Measurements from ENCODE around the gene CERS6.

The CERS6 gene

DNA sequence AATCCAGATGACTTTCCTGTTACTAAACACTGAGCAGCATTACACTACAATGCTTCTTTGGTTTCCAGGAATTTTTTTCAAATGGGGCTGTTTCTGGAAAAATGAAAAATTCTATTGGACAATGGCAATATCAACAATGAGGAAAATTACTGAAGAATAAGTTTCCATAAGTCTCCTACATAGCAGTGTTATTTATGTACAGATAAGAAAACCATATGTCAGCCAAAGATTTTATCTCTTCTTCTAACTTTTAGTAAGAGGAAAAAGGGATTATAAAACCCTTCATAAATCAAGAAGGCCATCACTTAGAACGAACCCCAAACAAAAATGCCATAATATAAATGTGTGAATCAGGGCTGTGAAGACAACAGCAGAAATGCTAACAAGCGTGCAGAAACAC, 314.7 kb downstream of the CERS6 start:
- Histone ChIP-seq H3K4me1 (ENCODE audit: control extremely low read depth in 1 of 4, control insufficient read depth in 4 of 4, insufficient read depth in 4 of 4, low read length in 3 of 4) (peaks cover 0 to 12% (median 2%) of the 10 kb centered on the region in 4 experiments), H3K4me3 (ENCODE audit: control insufficient read depth in 1 of 7, extremely low read depth in 1 of 7, insufficient read depth in 4 of 7, low read depth in 2 of 7, low read length in 6 of 7) (no peak overlapping the region), H3K27ac (ENCODE audit: insufficient read depth in 1 of 2, low read depth in 1 of 2, low read length in 2 of 2, poor library complexity in 1 of 2, severe bottlenecking in 2 of 2) (no peak overlapping the region), H3K9me3 (ENCODE audit: control extremely low read depth in 1 of 5, control insufficient read depth in 4 of 5, insufficient read depth in 2 of 5, low read depth in 1 of 5, low read length in 4 of 5) (peaks cover 0 to under 1% (median 0%) of the 10 kb centered on the region in 5 experiments), H3K36me3 (ENCODE audit: control insufficient read depth in 4 of 4, insufficient read depth in 4 of 4, low read length in 3 of 4) (peaks cover 12 to 41% (median 21%) of the 10 kb centered on the region in 4 experiments), H3K27me3 (replicated peaks in 2 of 5; ENCODE audit: control insufficient read depth in 4 of 5, insufficient read depth in 5 of 5, low read length in 4 of 5) (no peaks in the 10 kb centered on the region)
- CTCF ChIA-PET: interaction anchor here (0.9 to 5.0 kb wide), 2 partner anchors 11 to 150 kb away, joined by 4 to 39 read pairs; no protein-coding TSS in a partner anchor
- peak in 1 of 3 donors; percentile 16 for DNase-seq
- POLR2A ChIA-PET: no interaction called here
- WGBS (ENCODE audit: insufficient coverage): no CpG with 5 or more reads among the region's 2 CpGs

DNA sequence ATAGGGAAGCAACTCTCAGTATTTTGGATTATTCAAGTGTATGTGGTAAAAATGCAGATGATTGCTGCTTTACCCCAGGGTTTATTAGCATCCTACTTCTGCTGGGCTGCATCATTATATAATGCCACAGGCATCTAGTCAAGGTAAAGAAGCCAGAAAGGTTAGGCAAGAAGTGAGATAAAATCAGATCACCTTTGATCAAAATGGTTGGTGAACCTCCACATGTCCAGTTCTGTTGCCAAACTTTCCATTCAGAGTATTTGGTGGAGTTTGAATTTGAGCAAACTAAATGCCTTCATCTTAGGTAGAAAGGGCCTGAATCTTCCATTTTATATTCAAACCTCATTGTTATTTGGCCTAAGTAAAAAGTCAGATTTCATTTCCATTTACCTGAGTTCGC, 316.6 kb downstream of the CERS6 start:
- CTCF ChIA-PET: interaction anchor here (0.6 to 5.0 kb wide), 4 partner anchors 9 to 164 kb away, joined by 3 to 39 read pairs (median 4); no protein-coding TSS in a partner anchor
- no peak overlapping the region for H3K4me3 ChIP-seq (ENCODE audit: control insufficient read depth in 1 of 7, extremely low read depth in 1 of 7, insufficient read depth in 4 of 7, low read depth in 2 of 7, low read length in 6 of 7)
- no CpG with 5 or more reads among the region's 1 CpG for WGBS (ENCODE audit: insufficient coverage)
- POLR2A ChIA-PET: no interaction called here
- H3K27me3 ChIP-seq (replicated peaks in 2 of 5; ENCODE audit: control insufficient read depth in 4 of 5, insufficient read depth in 5 of 5, low read length in 4 of 5): no peaks in the 10 kb centered on the region
- peaks cover 0 to 8% (median 4%) of the 10 kb centered on the region in 5 experiments for H3K9me3 ChIP-seq (ENCODE audit: control extremely low read depth in 1 of 5, control insufficient read depth in 4 of 5, insufficient read depth in 2 of 5, low read depth in 1 of 5, low read length in 4 of 5)
- no peak for DNase-seq
- peaks cover 0 to 12% (median 2%) of the 10 kb centered on the region in 4 experiments for H3K4me1 ChIP-seq (ENCODE audit: control extremely low read depth in 1 of 4, control insufficient read depth in 4 of 4, insufficient read depth in 4 of 4, low read length in 3 of 4)
- no peak overlapping the region for H3K27ac ChIP-seq (ENCODE audit: insufficient read depth in 1 of 2, low read depth in 1 of 2, low read length in 2 of 2, poor library complexity in 1 of 2, severe bottlenecking in 2 of 2)
- peaks cover 8 to 29% (median 10%) of the 10 kb centered on the region in 4 experiments for H3K36me3 ChIP-seq (ENCODE audit: control insufficient read depth in 4 of 4, insufficient read depth in 4 of 4, low read length in 3 of 4)

DNA sequence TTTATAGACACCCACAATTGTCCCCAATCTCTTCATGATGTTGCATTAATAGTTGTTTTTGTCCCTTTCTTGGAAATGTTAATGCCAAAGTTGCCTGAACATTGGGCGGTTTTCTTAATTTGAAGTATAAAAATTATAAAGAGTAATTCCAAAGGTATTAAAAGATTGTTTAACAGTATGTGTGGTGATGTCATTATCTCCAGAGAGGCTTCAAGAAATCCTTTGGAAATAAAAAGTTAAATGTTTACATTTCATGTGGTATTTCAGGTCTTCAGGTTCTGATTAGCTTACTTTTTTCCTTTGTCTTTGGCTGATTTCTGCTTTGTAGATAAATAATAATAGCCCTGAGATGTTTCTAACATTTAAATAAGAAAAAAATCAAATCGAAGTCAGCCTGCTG, 317.1 kb downstream of the CERS6 start:
- 100% methylated on average over 1 of the region's 2 CpGs for WGBS (ENCODE audit: insufficient coverage)
- H3K9me3 ChIP-seq (ENCODE audit: control extremely low read depth in 1 of 5, control insufficient read depth in 4 of 5, insufficient read depth in 2 of 5, low read depth in 1 of 5, low read length in 4 of 5): peaks cover 0 to 8% (median 4%) of the 10 kb centered on the region in 5 experiments
- peaks cover 0 to 12% (median 2%) of the 10 kb centered on the region in 4 experiments for H3K4me1 ChIP-seq (ENCODE audit: control extremely low read depth in 1 of 4, control insufficient read depth in 4 of 4, insufficient read depth in 4 of 4, low read length in 3 of 4)
- ChIA-PET POLR2A (no interaction called here), CTCF (interaction anchor here (0.6 to 5.0 kb wide), 3 partner anchors 10 to 148 kb away, joined by 3 to 39 read pairs (median 4); no protein-coding TSS in a partner anchor)
- H3K4me3 ChIP-seq (ENCODE audit: control insufficient read depth in 1 of 7, extremely low read depth in 1 of 7, insufficient read depth in 4 of 7, low read depth in 2 of 7, low read length in 6 of 7): no peak overlapping the region
- no peaks in the 10 kb centered on the region for H3K27me3 ChIP-seq (replicated peaks in 2 of 5; ENCODE audit: control insufficient read depth in 4 of 5, insufficient read depth in 5 of 5, low read length in 4 of 5)
- no peak overlapping the region for H3K27ac ChIP-seq (ENCODE audit: insufficient read depth in 1 of 2, low read depth in 1 of 2, low read length in 2 of 2, poor library complexity in 1 of 2, severe bottlenecking in 2 of 2)
- no peak for DNase-seq
- peaks cover 8 to 25% (median 10%) of the 10 kb centered on the region in 4 experiments for H3K36me3 ChIP-seq (ENCODE audit: control insufficient read depth in 4 of 4, insufficient read depth in 4 of 4, low read length in 3 of 4)

DNA sequence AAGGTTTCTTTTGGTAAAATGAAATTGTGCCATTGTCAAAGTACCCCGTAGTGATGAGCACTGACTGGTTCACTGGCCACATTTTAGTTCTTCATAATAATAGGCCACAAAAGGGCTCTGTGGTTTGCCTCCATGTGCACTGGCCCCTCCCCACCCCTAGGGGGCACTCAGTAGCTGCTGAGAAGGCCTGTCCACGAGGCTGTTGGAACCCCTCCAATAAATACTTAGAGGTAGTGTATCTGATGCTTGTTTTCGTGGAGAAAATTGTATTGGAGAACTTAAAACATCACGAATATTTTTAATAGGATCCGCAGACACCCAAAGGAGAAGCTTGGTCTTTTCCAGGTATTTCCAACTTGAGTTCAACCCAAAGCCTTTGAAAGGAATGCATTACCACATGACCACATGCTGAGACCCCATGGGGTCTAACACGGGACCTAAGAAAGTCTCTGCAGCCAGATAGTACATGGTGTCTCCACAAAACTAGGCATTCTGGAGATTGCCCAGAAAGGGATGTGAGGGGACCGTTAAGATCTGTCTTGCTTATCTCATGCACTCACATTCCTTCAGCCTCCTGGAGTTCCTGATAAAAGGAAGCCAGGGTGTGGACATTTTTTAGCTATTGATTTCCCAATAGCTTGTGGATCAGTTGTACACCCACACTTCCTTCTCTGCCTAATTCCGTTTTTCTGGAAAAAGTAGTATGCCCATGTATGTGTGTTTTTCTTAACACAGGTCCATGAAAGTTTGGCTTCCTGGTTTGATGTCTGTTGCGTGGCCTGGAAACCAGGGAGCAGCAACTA, 317.8 kb downstream of the CERS6 start:
- Histone ChIP-seq H3K4me3 (ENCODE audit: control insufficient read depth in 1 of 7, extremely low read depth in 1 of 7, insufficient read depth in 4 of 7, low read depth in 2 of 7, low read length in 6 of 7) (no peak overlapping the region), H3K27me3 (replicated peaks in 2 of 5; ENCODE audit: control insufficient read depth in 4 of 5, insufficient read depth in 5 of 5, low read length in 4 of 5) (no peaks in the 10 kb centered on the region), H3K9me3 (ENCODE audit: control extremely low read depth in 1 of 5, control insufficient read depth in 4 of 5, insufficient read depth in 2 of 5, low read depth in 1 of 5, low read length in 4 of 5) (peaks cover 0 to 8% (median 4%) of the 10 kb centered on the region in 5 experiments), H3K27ac (ENCODE audit: insufficient read depth in 1 of 2, low read depth in 1 of 2, low read length in 2 of 2, poor library complexity in 1 of 2, severe bottlenecking in 2 of 2) (peak overlapping the region in 1 of 2 experiments; percentile 25), H3K4me1 (ENCODE audit: control extremely low read depth in 1 of 4, control insufficient read depth in 4 of 4, insufficient read depth in 4 of 4, low read length in 3 of 4) (peaks cover 0 to 12% (median 2%) of the 10 kb centered on the region in 4 experiments), H3K36me3 (ENCODE audit: control insufficient read depth in 4 of 4, insufficient read depth in 4 of 4, low read length in 3 of 4) (peaks cover 6 to 25% (median 10%) of the 10 kb centered on the region in 4 experiments)
- peak; percentile 66 to 84 (median 83) for DNase-seq
- WGBS (ENCODE audit: insufficient coverage): 45% methylated on average over 5 of the region's 9 CpGs
- POLR2A ChIA-PET: no interaction called here
- CTCF ChIA-PET: interaction anchor here (0.6 to 5.0 kb wide), 5 partner anchors 10 to 147 kb away, joined by 3 to 39 read pairs (median 4); no protein-coding TSS in a partner anchor

DNA sequence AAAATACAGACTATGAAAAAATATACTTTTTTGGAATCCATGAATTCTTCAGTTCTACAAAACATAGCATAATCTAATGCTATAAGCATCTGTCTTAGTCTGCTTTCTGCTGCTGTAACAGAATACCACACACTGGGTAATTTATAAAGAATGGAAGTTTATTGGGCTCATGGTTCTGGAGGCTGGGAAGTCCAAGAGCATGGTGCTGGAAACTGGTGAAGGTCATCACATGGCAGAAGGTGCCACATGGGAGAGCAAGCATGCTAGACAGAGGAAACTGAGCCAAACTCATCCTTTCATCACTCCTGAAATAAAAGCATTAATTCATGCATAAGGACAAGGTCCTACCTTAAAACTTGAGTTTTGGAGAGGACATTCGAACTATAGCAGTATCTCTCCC, 319.8 kb downstream of the CERS6 start:
- WGBS (ENCODE audit: insufficient coverage): 70% methylated on average over 1 of the region's 1 CpG

DNA sequence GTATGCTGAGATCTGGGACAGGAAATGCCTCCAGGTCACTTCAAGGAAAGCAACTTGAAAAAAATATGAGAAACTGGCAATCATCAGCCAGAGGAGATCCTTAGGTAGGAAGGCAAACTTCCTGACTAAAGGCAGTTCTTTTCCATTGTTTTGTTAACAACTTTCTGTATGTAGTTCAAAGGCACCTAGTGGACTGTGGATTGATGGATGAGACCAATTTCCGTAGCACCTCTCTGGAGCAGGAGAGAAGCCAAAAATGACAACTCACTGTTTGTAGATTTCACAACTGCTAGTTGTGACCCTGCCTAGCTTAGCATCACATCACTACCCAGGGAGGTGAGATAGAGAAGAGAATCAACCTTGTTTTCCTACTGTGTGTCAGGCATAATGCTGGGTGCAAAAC, 324.6 kb downstream of the CERS6 start:
- Histone ChIP-seq H3K36me3 (ENCODE audit: control insufficient read depth in 4 of 4, insufficient read depth in 4 of 4, low read length in 3 of 4) (no peaks in the 10 kb centered on the region), H3K27ac (ENCODE audit: insufficient read depth in 1 of 2, low read depth in 1 of 2, low read length in 2 of 2, poor library complexity in 1 of 2, severe bottlenecking in 2 of 2) (no peak overlapping the region), H3K4me3 (ENCODE audit: control insufficient read depth in 1 of 7, extremely low read depth in 1 of 7, insufficient read depth in 4 of 7, low read depth in 2 of 7, low read length in 6 of 7) (no peak overlapping the region)

More for the DNA sequence above, 319.8 kb downstream of the CERS6 start:
- H3K36me3 ChIP-seq (ENCODE audit: control insufficient read depth in 4 of 4, insufficient read depth in 4 of 4, low read length in 3 of 4): peaks cover 0 to 8% (median 2%) of the 10 kb centered on the region in 4 experiments
- no peaks in the 10 kb centered on the region for H3K27me3 ChIP-seq (replicated peaks in 2 of 5; ENCODE audit: control insufficient read depth in 4 of 5, insufficient read depth in 5 of 5, low read length in 4 of 5)
- CTCF ChIA-PET: no interaction called here
- peaks cover 0 to 5% (median 0%) of the 10 kb centered on the region in 4 experiments for H3K4me1 ChIP-seq (ENCODE audit: control extremely low read depth in 1 of 4, control insufficient read depth in 4 of 4, insufficient read depth in 4 of 4, low read length in 3 of 4)
- no peak for DNase-seq
- no peak overlapping the region for H3K4me3 ChIP-seq (ENCODE audit: control insufficient read depth in 1 of 7, extremely low read depth in 1 of 7, insufficient read depth in 4 of 7, low read depth in 2 of 7, low read length in 6 of 7)
- peaks cover 0 to 8% (median 4%) of the 10 kb centered on the region in 5 experiments for H3K9me3 ChIP-seq (ENCODE audit: control extremely low read depth in 1 of 5, control insufficient read depth in 4 of 5, insufficient read depth in 2 of 5, low read depth in 1 of 5, low read length in 4 of 5)
- POLR2A ChIA-PET: no interaction called here
- H3K27ac ChIP-seq (ENCODE audit: insufficient read depth in 1 of 2, low read depth in 1 of 2, low read length in 2 of 2, poor library complexity in 1 of 2, severe bottlenecking in 2 of 2): no peak overlapping the region

More for the DNA sequence above, 324.6 kb downstream of the CERS6 start:
- peaks cover 0 to 4% (median 2%) of the 10 kb centered on the region in 4 experiments for H3K4me1 ChIP-seq (ENCODE audit: control extremely low read depth in 1 of 4, control insufficient read depth in 4 of 4, insufficient read depth in 4 of 4, low read length in 3 of 4)
- peaks cover 0 to 8% (median 4%) of the 10 kb centered on the region in 5 experiments for H3K9me3 ChIP-seq (ENCODE audit: control extremely low read depth in 1 of 5, control insufficient read depth in 4 of 5, insufficient read depth in 2 of 5, low read depth in 1 of 5, low read length in 4 of 5)
- ChIA-PET CTCF (no interaction called here), POLR2A (no interaction called here)
- no peak for DNase-seq
- 100% methylated on average over 1 of the region's 1 CpG for WGBS (ENCODE audit: insufficient coverage)
- H3K27me3 ChIP-seq (replicated peaks in 2 of 5; ENCODE audit: control insufficient read depth in 4 of 5, insufficient read depth in 5 of 5, low read length in 4 of 5): no peaks in the 10 kb centered on the region

All from common myeloid progenitor, CD34-positive (primary cell).